GM12892 (cell line): ENCODE measurements around the gene TEX261.

ENCODE experiments used
- POLR2A ChIP-seq: IDR thresholded peaks from 2 replicates; pipeline ENCODE4 v1.6.1; 2011; ENCODE audit warnings: low read depth, low read length, control low read depth
- TAF1 ChIP-seq: IDR thresholded peaks from 2 replicates; pipeline ENCODE4 v1.6.1; 2011; ENCODE audit warnings: low read depth, mild to moderate bottlenecking, control low read depth, low read length, borderline replicate concordance

DNA sequence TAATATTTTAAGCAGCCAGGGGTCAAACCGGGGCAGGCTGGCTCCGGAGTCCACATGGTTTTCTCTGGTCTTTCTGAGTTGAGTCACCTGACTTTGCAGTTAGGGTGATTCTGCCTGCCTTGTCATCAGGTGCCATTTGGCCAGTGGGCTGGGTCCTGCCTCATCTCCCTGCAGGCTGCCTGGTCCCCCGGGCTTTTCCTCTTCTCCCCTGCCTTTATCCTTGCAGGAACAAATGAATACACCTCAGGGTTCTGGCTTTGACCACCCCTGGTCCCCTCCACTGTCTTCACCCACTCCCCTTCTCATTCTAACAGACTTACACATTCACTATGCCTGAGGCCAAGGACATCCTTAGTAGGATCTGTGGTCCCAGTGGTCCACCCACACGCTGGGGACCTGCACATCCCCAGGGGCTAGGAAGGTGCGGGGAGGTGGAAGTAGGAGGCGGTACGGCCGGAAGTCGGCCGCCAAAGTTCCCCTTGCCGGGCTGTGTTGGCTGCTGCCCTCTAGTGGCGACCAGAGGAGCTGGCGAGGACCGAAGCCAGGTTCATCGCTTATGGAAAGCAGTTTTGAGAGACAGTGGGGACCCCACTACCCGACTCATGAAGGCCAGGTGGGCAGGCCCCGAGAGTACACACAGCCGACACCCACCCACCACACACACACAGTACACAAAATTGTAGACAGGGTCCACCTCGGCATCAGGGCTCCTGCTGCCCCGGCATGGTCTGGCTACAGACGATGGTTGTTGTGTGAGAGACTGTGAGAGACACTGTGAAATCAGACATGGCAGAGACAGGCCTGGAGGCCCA, 6.3 kb upstream of the TEX261 start:
- TF ChIP-seq POLR2A (peak; percentile 56; the same call in 1 of the 2 replicates), TAF1 (no peak)
